H9 (cell line): ENCODE results near the gene ACYP1. TPM values are rescaled to one million over a fixed set of nuclear protein-coding genes. Genes with fewer than 3 reads are reported as not detected.

Experiments
- DNase-seq: peaks from one replicate; pipeline ENCODE4 v3.0.0-alpha.2; 2017
- H2AFZ ChIP-seq: one replicate; pipeline ENCODE4 v1.6.1; 2013; ENCODE audit warnings: mild to moderate bottlenecking, low read length, control low read depth, moderate library complexity
- H2AK5ac ChIP-seq: 2 replicates; pipeline ENCODE4 v1.6.1; 2013; ENCODE audit warnings: low read length, control low read depth, mixed read lengths; ENCODE audit not compliant: insufficient read length
- H2BK120ac ChIP-seq: one replicate; pipeline ENCODE4 v1.6.1; 2013; ENCODE audit warnings: low read depth, mild to moderate bottlenecking, low read length, control low read depth, inconsistent platforms; ENCODE audit not compliant: poor library complexity, severe bottlenecking
- H2BK12ac ChIP-seq: 2 replicates; pipeline ENCODE4 v1.6.1; 2013; ENCODE audit warnings: low read length, control low read depth, mixed read lengths, low read depth; ENCODE audit not compliant: insufficient read length
- H2BK15ac ChIP-seq: 2 replicates; pipeline ENCODE4 v1.6.1; 2013; ENCODE audit warnings: low read depth, low read length, control low read depth
- H2BK20ac ChIP-seq: one replicate; pipeline ENCODE4 v1.6.1; 2013; ENCODE audit warnings: low read depth, mild to moderate bottlenecking, low read length, control low read depth, inconsistent platforms; ENCODE audit not compliant: poor library complexity, severe bottlenecking
- H2BK5ac ChIP-seq: 2 replicates; pipeline ENCODE4 v1.6.1; 2013; ENCODE audit warnings: low read length, control low read depth, mixed read lengths; ENCODE audit not compliant: insufficient read length
- H3K14ac ChIP-seq: 2 replicates; pipeline ENCODE4 v1.6.1; 2013; ENCODE audit warnings: low read length, control low read depth; ENCODE audit not compliant: insufficient read depth
- H3K18ac ChIP-seq: 2 replicates; pipeline ENCODE4 v1.6.1; 2013; ENCODE audit warnings: low read depth, mild to moderate bottlenecking, mixed read lengths, low read length, control low read depth; ENCODE audit not compliant: insufficient read length
- H3K23ac ChIP-seq: 2 replicates; pipeline ENCODE4 v1.6.1; 2013; ENCODE audit warnings: low read length, control low read depth, mixed read lengths, low read depth; ENCODE audit not compliant: insufficient read length
- H3K23me2 ChIP-seq: 2 replicates; pipeline ENCODE4 v1.6.1; 2013; ENCODE audit warnings: low read depth, mild to moderate bottlenecking, mixed read lengths, low read length, control low read depth; ENCODE audit not compliant: insufficient read length, poor library complexity, severe bottlenecking
- H3K27ac ChIP-seq: 2 replicates; pipeline ENCODE4 v1.5.1; 2013; ENCODE audit warnings: low read length, control low read depth, mixed read lengths, low read depth; ENCODE audit not compliant: insufficient read length
- H3K27me3 ChIP-seq: 2 replicates; pipeline ENCODE4 v1.6.1; 2013; ENCODE audit warnings: low read length, control low read depth, inconsistent platforms; ENCODE audit not compliant: insufficient read depth
- H3K4ac ChIP-seq: 2 replicates; pipeline ENCODE4 v1.6.1; 2013; ENCODE audit warnings: low read depth, mild to moderate bottlenecking, control low read depth, inconsistent platforms, low read length, moderate library complexity
- H3K4me1 ChIP-seq: 2 replicates; pipeline ENCODE4 v1.6.1; 2013; ENCODE audit warnings: low read length, control low read depth, inconsistent platforms; ENCODE audit not compliant: insufficient read depth
- H3K4me2 ChIP-seq: 2 replicates; pipeline ENCODE4 v1.6.1; 2013; ENCODE audit warnings: low read length, control low read depth, mixed read lengths; ENCODE audit not compliant: insufficient read length, insufficient read depth
- H3K56ac ChIP-seq: 2 replicates; pipeline ENCODE4 v1.6.1; 2013; ENCODE audit warnings: low read depth, mild to moderate bottlenecking, mixed read lengths, low read length, control low read depth; ENCODE audit not compliant: insufficient read length
- H3K79me1 ChIP-seq: 2 replicates; pipeline ENCODE4 v1.6.1; 2013; ENCODE audit warnings: low read depth, mild to moderate bottlenecking, moderate library complexity, low read length, control low read depth, inconsistent platforms; ENCODE audit not compliant: insufficient read depth, poor library complexity, severe bottlenecking
- H3K79me2 ChIP-seq: 2 replicates; pipeline ENCODE4 v1.6.1; 2013; ENCODE audit warnings: low read length, control low read depth, inconsistent platforms; ENCODE audit not compliant: insufficient read depth
- H3K9ac ChIP-seq: 2 replicates; pipeline ENCODE4 v1.6.1; 2013; ENCODE audit warnings: low read length, control low read depth, mixed read lengths; ENCODE audit not compliant: insufficient read length; ENCODE audit errors: extremely low read depth
- H3K9me3 ChIP-seq: one replicate; pipeline ENCODE4 v1.6.1; 2013; ENCODE audit warnings: low read depth, low read length, inconsistent platforms; ENCODE audit not compliant: control insufficient read depth
- H3T11ph ChIP-seq: one replicate; pipeline ENCODE4 v1.6.1; 2013; ENCODE audit warnings: mild to moderate bottlenecking, low read length, control low read depth, inconsistent platforms
- H4K20me1 ChIP-seq: one replicate; pipeline ENCODE4 v1.6.1; 2013; ENCODE audit not compliant: control insufficient read depth, insufficient read length, insufficient read depth
- H4K5ac ChIP-seq: 2 replicates; pipeline ENCODE4 v1.6.1; 2013; ENCODE audit warnings: low read depth, mild to moderate bottlenecking, mixed read lengths, low read length, control low read depth; ENCODE audit not compliant: insufficient read length
- H4K8ac ChIP-seq: replicated peaks from 2 replicates; pipeline ENCODE4 v1.6.1; 2013; ENCODE audit warnings: low read length, control low read depth, mixed read lengths, low read depth; ENCODE audit not compliant: insufficient read length
- H4K91ac ChIP-seq: 2 replicates; pipeline ENCODE4 v1.6.1; 2013; ENCODE audit warnings: low read depth, mild to moderate bottlenecking, moderate library complexity, mixed read lengths, low read length, control low read depth; ENCODE audit not compliant: insufficient read length
- H3K27ac Mint-ChIP-seq, 3 experiments: 2 replicates in 2 of 3; 3 replicates in 1 of 3; pipeline ENCODE4 v1.8.0; 2020 to 2021; ENCODE audit warnings: mixed read lengths in 3 of 3, mild to moderate bottlenecking in 1 of 3, moderate library complexity in 1 of 3
- H3K27me3 Mint-ChIP-seq: 2 replicates; pipeline ENCODE4 v1.8.0; 2021; ENCODE audit warnings: low read depth, mild to moderate bottlenecking, moderate library complexity, mixed read lengths
- H3K36me3 Mint-ChIP-seq, 3 experiments: 2 replicates in 2 of 3; 3 replicates in 1 of 3; pipeline ENCODE4 v1.8.0; 2020 to 2021; ENCODE audit warnings: low read depth in 3 of 3, mixed read lengths in 3 of 3; ENCODE audit not compliant: insufficient read depth in 1 of 3
- H3K4me1 Mint-ChIP-seq, 2 experiments: 2 replicates each; pipeline ENCODE4 v1.8.0; 2020; ENCODE audit warnings: mixed read lengths in 2 of 2
- H3K4me3 Mint-ChIP-seq, 2 experiments: 2 replicates in 1 of 2; 3 replicates in 1 of 2; pipeline ENCODE4 v1.8.0; 2020 to 2021; ENCODE audit warnings: mild to moderate bottlenecking in 2 of 2, mixed read lengths in 2 of 2, moderate library complexity in 1 of 2
- H3K9me3 Mint-ChIP-seq, 2 experiments: 2 replicates in 1 of 2; 3 replicates in 1 of 2; pipeline ENCODE4 v1.8.0; 2020; ENCODE audit warnings: mild to moderate bottlenecking in 2 of 2, mixed read lengths in 2 of 2, moderate library complexity in 1 of 2
- CTCF ChIP-seq: fragments of 200-600 bp; sonication (generic); conservative IDR thresholded peaks from 3 replicates; pipeline ENCODE4 v1.8.0; 2021; ENCODE audit warnings: antibody characterized with exemption, mild to moderate bottlenecking
- WGBS: extraction: QIAGEN DNeasy Blood & Tissue Kit; methylation state at CpG from one replicate; pipeline ENCODE4 v1.1.7; 2013; ENCODE audit warnings: missing lambda C conversion rate, low lambda C conversion rate, mixed read lengths; ENCODE audit not compliant: insufficient read length; ENCODE audit errors: extremely low coverage; 5-methylcytosine and 5-hydroxymethylcytosine counted together
- total RNA-seq: library from RNA; stranded (reverse); gene quantifications from 2 replicates; pipeline ENCODE4 v1.2.1, GENCODE V29; 2021

ACYP1 gene
- total RNA-seq, 1 experiment from 2014 or later = 18.9 TPM

GRCh38 chr14:75098682-75099081 is 34.9 kb upstream of the ACYP1 start:
- Histone ChIP-seq H3K4me1 (no peaks in the 10 kb centered on the region), H2AK5ac (no peak overlapping the region), H4K5ac (no peak overlapping the region), H4K20me1 (no peaks in the 10 kb centered on the region), H3K14ac (no peak overlapping the region), H3K18ac (no peak overlapping the region), H4K91ac (no peak overlapping the region), H3K79me1 (no peaks in the 10 kb centered on the region), H2BK20ac (no peak overlapping the region), H3T11ph (no peak overlapping the region), H4K8ac (no peak overlapping the region), H3K27me3 (no peaks in the 10 kb centered on the region), H3K23ac (no peak overlapping the region), H2BK120ac (no peak overlapping the region), H3K23me2 (no peaks in the 10 kb centered on the region), H2BK12ac (no peak overlapping the region), H3K56ac (no peak overlapping the region), H3K9me3 (no peaks in the 10 kb centered on the region), H3K4me2 (no peak overlapping the region), H2AFZ (no peak overlapping the region), H3K4ac (no peak overlapping the region), H3K9ac (no peak overlapping the region), H2BK5ac (no peak overlapping the region), H3K27ac (no peak overlapping the region), H3K79me2 (no peaks in the 10 kb centered on the region), H2BK15ac (no peak overlapping the region)
- H3K27me3 Mint-ChIP-seq = no peaks in the 10 kb centered on the region
- TF ChIP-seq CTCF = no peak
- H3K9me3 Mint-ChIP-seq = no peaks in the 10 kb centered on the region
- no peak overlapping the region for H3K27ac Mint-ChIP-seq
- H3K36me3 Mint-ChIP-seq = peaks cover 18 to 77% (median 74%) of the 10 kb centered on the region in 3 experiments; a peak in 6 of 7 replicates
- no peak for DNase-seq
- no peaks in the 10 kb centered on the region for H3K4me1 Mint-ChIP-seq
- no peak overlapping the region for H3K4me3 Mint-ChIP-seq
- no CpG with 5 or more reads among the region's 1 CpG for WGBS
